ENCODE data around the gene MAST1. TPM values are rescaled to one million over a fixed set of nuclear protein-coding genes. Genes with fewer than 3 reads are reported as not detected.
A peak's percentile ranks its signal among the peaks of the same experiment; 100 is the strongest.

Gene MAST1
- total RNA-seq, 2 experiments from 2014 or later: 0.22 to 0.60 TPM

GRCh38 chr19:12793290-12794195 lies 44.8 kb upstream of the MAST1 start:
- Histone ChIP-seq H3K27me3 (ENCODE audit: control insufficient read depth in 1 of 2, insufficient read depth in 2 of 2, low read length in 2 of 2) (no peaks in the 10 kb centered on the region), H3K9me3 (ENCODE audit: control insufficient read depth in 1 of 2, insufficient read depth in 1 of 2, low read length in 2 of 2) (no peaks in the 10 kb centered on the region), H3K27ac (ENCODE audit: low read depth in 1 of 2, low read length in 2 of 2) (peak overlapping the region; percentile 99 to 100), H3K4me1 (ENCODE audit: insufficient read depth, low read length) (peaks cover 59% of the 10 kb centered on the region), H3K36me3 (ENCODE audit: insufficient read depth, low read length) (peaks cover 11% of the 10 kb centered on the region), H3K4me3 (ENCODE audit: low read length) (peak overlapping the region; percentile 98)
- peaks cover 49% of the 10 kb centered on the region for H3K4me1 Mint-ChIP-seq (ENCODE audit: low read depth)
- TF ChIP-seq, protein P1, sequence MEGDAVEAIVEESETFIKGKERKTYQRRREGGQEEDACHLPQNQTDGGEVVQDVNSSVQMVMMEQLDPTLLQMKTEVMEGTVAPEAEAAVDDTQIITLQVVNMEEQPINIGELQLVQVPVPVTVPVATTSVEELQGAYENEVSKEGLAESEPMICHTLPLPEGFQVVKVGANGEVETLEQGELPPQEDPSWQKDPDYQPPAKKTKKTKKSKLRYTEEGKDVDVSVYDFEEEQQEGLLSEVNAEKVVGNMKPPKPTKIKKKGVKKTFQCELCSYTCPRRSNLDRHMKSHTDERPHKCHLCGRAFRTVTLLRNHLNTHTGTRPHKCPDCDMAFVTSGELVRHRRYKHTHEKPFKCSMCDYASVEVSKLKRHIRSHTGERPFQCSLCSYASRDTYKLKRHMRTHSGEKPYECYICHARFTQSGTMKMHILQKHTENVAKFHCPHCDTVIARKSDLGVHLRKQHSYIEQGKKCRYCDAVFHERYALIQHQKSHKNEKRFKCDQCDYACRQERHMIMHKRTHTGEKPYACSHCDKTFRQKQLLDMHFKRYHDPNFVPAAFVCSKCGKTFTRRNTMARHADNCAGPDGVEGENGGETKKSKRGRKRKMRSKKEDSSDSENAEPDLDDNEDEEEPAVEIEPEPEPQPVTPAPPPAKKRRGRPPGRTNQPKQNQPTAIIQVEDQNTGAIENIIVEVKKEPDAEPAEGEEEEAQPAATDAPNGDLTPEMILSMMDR (IDR thresholded peaks at IDR 0.05): no peak
- intact Hi-C loops (cut with DNase I, micrococcal nuclease): loop anchor here (1.0 to 5.0 kb wide), 2 partner anchors 11 to 126 kb away; partner anchors contain the start of genes MAN2B1 (in 1 of the 2) and WDR83 (in 1 of the 2)
- CTCF ChIA-PET: interaction anchor here (1.1 to 9.4 kb wide), 4 partner anchors 11 to 33 kb away, joined by 5 to 178 read pairs (median 22); partner anchors contain the start of gene HOOK2
- peaks cover 13% of the 10 kb centered on the region for H3K27me3 Mint-ChIP-seq
- peak overlapping the region; percentile 97 for H3K4me3 Mint-ChIP-seq
- ATAC-seq (ENCODE audit: poor library complexity) (peak; percentile 48), DNase-seq (peak; percentile 87 to 98 (median 93))
- H3K9me3 Mint-ChIP-seq: no peaks in the 10 kb centered on the region
- peak overlapping the region; percentile 99 for H3K27ac Mint-ChIP-seq
- H3K36me3 Mint-ChIP-seq (ENCODE audit: low read depth): peaks cover 47% of the 10 kb centered on the region
- POLR2A ChIA-PET: interaction anchor here (0.8 to 8.3 kb wide), 18 partner anchors 8 to 1727 kb away, joined by 3 to 348 read pairs (median 14); partner anchors contain the start of genes GCDH, GET3, HOOK2 and PRDX2

- Mint-ChIP-seq H3K27ac (peak overlapping the region; percentile 99), H3K9me3 (no peaks in the 10 kb centered on the region), H3K27me3 (peaks cover 13% of the 10 kb centered on the region), H3K36me3 (ENCODE audit: low read depth) (peaks cover 47% of the 10 kb centered on the region), H3K4me3 (peak overlapping the region; percentile 86), H3K4me1 (ENCODE audit: low read depth) (peaks cover 41% of the 10 kb centered on the region)
- Histone ChIP-seq H3K27ac (ENCODE audit: low read depth in 1 of 2, low read length in 2 of 2) (peak overlapping the region; percentile 99 to 100), H3K36me3 (ENCODE audit: insufficient read depth, low read length) (peaks cover 18% of the 10 kb centered on the region), H3K9me3 (ENCODE audit: control insufficient read depth in 1 of 2, insufficient read depth in 1 of 2, low read length in 2 of 2) (no peaks in the 10 kb centered on the region), H3K4me1 (ENCODE audit: insufficient read depth, low read length) (peaks cover 50% of the 10 kb centered on the region), H3K27me3 (ENCODE audit: control insufficient read depth in 1 of 2, insufficient read depth in 2 of 2, low read length in 2 of 2) (no peaks in the 10 kb centered on the region), H3K4me3 (ENCODE audit: low read length) (peak overlapping the region; percentile 98)
- intact Hi-C loops (cut with DNase I, micrococcal nuclease): loop anchor here in 1 of 2 experiments (5.0 kb wide), 1 partner anchor 127 kb away; the partner anchor contains the start of genes MAN2B1 and WDR83
- peak in 2 of 14 experiments; percentile 21 to 68 for DNase-seq
- ChIA-PET POLR2A (interaction anchor here (0.9 to 8.3 kb wide), 8 partner anchors 12 to 154 kb away, joined by 3 to 348 read pairs (median 28); partner anchors contain the start of genes HOOK2, RNASEH2A, TNPO2 and TRIR), CTCF (interaction anchor here (1.1 to 9.4 kb wide), 5 partner anchors 17 to 78 kb away, joined by 5 to 178 read pairs (median 14); partner anchors contain the start of gene HOOK2)
- ATAC-seq (ENCODE audit: poor library complexity): no peak
- TF ChIP-seq, protein P1 (IDR thresholded peaks at IDR 0.05): no peak
Observed at GRCh38 chr19:12794196-12794941, 43.9 kb upstream of the MAST1 start.

- POLR2A ChIA-PET: interaction anchor here (1.1 to 8.3 kb wide), 5 partner anchors 13 to 72 kb away, joined by 3 to 348 read pairs (median 39); partner anchors contain the start of genes HOOK2 and TNPO2
- peak in 1 of 14 experiments; percentile 48 for DNase-seq
- H3K36me3 Mint-ChIP-seq (ENCODE audit: low read depth): peaks cover 47% of the 10 kb centered on the region
Observed at GRCh38 chr19:12794971-12795381, 43.3 kb upstream of the MAST1 start.

More at GRCh38 chr19:12794971-12795381, 43.3 kb upstream of the MAST1 start:
- H3K27me3 ChIP-seq (ENCODE audit: control insufficient read depth in 1 of 2, insufficient read depth in 2 of 2, low read length in 2 of 2): no peaks in the 10 kb centered on the region
- H3K27ac ChIP-seq (ENCODE audit: low read depth in 1 of 2, low read length in 2 of 2): peak overlapping the region in 1 of 2 donors; percentile 99
- CTCF ChIA-PET: interaction anchor here (1.9 to 9.4 kb wide), 7 partner anchors 11 to 78 kb away, joined by 7 to 178 read pairs (median 14); partner anchors contain the start of genes HOOK2 and RNASEH2A
- H3K36me3 ChIP-seq (ENCODE audit: insufficient read depth, low read length): peaks cover 24% of the 10 kb centered on the region
- no peaks in the 10 kb centered on the region for H3K9me3 ChIP-seq (ENCODE audit: control insufficient read depth in 1 of 2, insufficient read depth in 1 of 2, low read length in 2 of 2)
- ATAC-seq (ENCODE audit: poor library complexity): no peak
- H3K4me3 ChIP-seq (ENCODE audit: low read length): no peak overlapping the region
- Mint-ChIP-seq H3K27me3 (peaks cover 13% of the 10 kb centered on the region), H3K9me3 (no peaks in the 10 kb centered on the region), H3K4me3 (peak overlapping the region; percentile 86), H3K27ac (peak overlapping the region; percentile 99), H3K4me1 (ENCODE audit: low read depth) (peaks cover 39% of the 10 kb centered on the region)
- TF ChIP-seq, protein P1 (IDR thresholded peaks at IDR 0.05): no peak
- peaks cover 50% of the 10 kb centered on the region for H3K4me1 ChIP-seq (ENCODE audit: insufficient read depth, low read length)
- intact Hi-C loops (cut with DNase I, micrococcal nuclease): loop anchor here (5.0 kb wide), 2 partner anchors 118 to 128 kb away; partner anchors contain the start of genes MAN2B1 (in 1 of the 2) and WDR83 (in 1 of the 2)
